GM12891 (cell line): ENCODE measurements around the gene PTPRG.

Experiments
- POLR2A ChIP-seq: IDR thresholded peaks from 2 replicates; pipeline ENCODE4 v1.6.1; 2011; ENCODE audit warnings: low read depth, low read length, control low read depth
- POLR2AphosphoS5 ChIP-seq: IDR thresholded peaks from 2 replicates; pipeline ENCODE4 v1.6.1; 2011; ENCODE audit warnings: low read depth, low read length, control low read depth
- SPI1 ChIP-seq: IDR thresholded peaks from 2 replicates; pipeline ENCODE4 v1.6.1; 2011; ENCODE audit warnings: low read depth, low read length, control low read depth

GRCh38 chr3:61575893-61576292 lies 14.5 kb downstream of the PTPRG start:
- TF ChIP-seq POLR2A (no peak), POLR2AphosphoS5 (no peak), SPI1 (no peak)
